RWPE2 (cell line): ENCODE results near the gene LCN12.

Source experiments
- ATAC-seq: fragments of 200-7000 bp; cut with Tn5 transposase; 3 replicates; pipeline ENCODE4 v1.9.1; 2021; ENCODE audit warnings: low read depth
- DNase-seq: peaks from one replicate; pipeline ENCODE4 v3.0.0-alpha.2; 2020; ENCODE audit warnings: low spot score
- H3K27ac ChIP-seq: fragments of 450-650 bp; 2 replicates; pipeline ENCODE4 v1.5.1; 2017; ENCODE audit warnings: mild to moderate bottlenecking; ENCODE audit not compliant: poor library complexity, severe bottlenecking
- H3K27me3 ChIP-seq: fragments of 250-450 bp; sonication (Bioruptor Pico); 2 replicates; pipeline ENCODE4 v1.5.1; 2021; ENCODE audit warnings: mild to moderate bottlenecking, moderate library complexity; ENCODE audit not compliant: insufficient read depth, poor library complexity, severe bottlenecking
- H3K36me3 ChIP-seq: fragments of 250-450 bp; sonication (Bioruptor Pico); 2 replicates; pipeline ENCODE4 v1.5.1; 2020; ENCODE audit warnings: low read depth, mild to moderate bottlenecking, moderate library complexity
- H3K4me1 ChIP-seq: fragments of 250-450 bp; sonication (Bioruptor Pico); 2 replicates; pipeline ENCODE4 v1.5.1; 2021; ENCODE audit warnings: mild to moderate bottlenecking, moderate library complexity; ENCODE audit not compliant: insufficient read depth, poor library complexity, severe bottlenecking
- H3K4me3 ChIP-seq: fragments of 250-450 bp; sonication (Bioruptor Pico); 2 replicates; pipeline ENCODE4 v1.5.1; 2021; ENCODE audit warnings: mild to moderate bottlenecking, moderate library complexity; ENCODE audit not compliant: severe bottlenecking
- H3K9me3 ChIP-seq: fragments of 250-450 bp; sonication (Bioruptor Pico); 2 replicates; pipeline ENCODE4 v1.5.1; 2021; ENCODE audit warnings: mild to moderate bottlenecking, moderate library complexity; ENCODE audit not compliant: severe bottlenecking
- TF ChIP-seq, protein P1 (sequence below): fragments of 450-650 bp; IDR thresholded peaks from one replicate; pipeline ENCODE4 v1.5.1; 2017; ENCODE audit warnings: mild to moderate bottlenecking, moderate library complexity; ENCODE audit not compliant: poor library complexity, severe bottlenecking

The LCN12 gene

DNA sequence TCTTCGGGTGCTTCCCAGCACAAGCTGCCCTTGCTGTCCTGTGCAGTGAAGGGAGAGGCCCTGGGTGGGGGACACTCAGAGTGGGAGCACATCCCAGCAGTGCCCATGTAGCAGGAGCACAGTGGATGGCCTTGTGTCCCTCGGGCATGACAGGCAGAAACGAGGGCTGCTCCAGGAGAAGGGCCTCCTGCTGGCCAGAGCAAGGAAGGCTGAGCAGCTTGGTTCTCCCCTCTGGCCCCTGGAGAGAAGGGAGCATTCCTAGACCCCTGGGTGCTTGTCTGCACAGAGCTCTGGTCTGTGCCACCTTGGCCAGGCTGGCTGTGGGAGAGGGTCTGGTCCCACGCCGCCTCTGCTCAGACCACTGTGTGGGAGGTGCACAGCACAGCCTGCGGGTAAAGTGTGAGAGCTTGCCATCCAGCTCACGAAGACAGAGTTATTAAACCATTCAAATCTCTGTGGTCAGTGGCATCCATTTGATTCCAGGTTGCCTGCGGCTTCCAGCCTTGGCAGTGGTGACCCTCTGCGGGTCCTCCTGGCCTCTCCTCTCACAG is 25.8 kb upstream of the LCN12 start:
- Histone ChIP-seq H3K36me3 (peaks cover 24% of the 10 kb centered on the region), H3K9me3 (no peaks in the 10 kb centered on the region), H3K27ac (no peak overlapping the region), H3K4me3 (no peak overlapping the region), H3K4me1 (no peaks in the 10 kb centered on the region), H3K27me3 (no peaks in the 10 kb centered on the region)
- no peak for DNase-seq
- ATAC-seq: peak; percentile 30; the same call in 1 of the 3 replicates
- TF ChIP-seq, protein P1, sequence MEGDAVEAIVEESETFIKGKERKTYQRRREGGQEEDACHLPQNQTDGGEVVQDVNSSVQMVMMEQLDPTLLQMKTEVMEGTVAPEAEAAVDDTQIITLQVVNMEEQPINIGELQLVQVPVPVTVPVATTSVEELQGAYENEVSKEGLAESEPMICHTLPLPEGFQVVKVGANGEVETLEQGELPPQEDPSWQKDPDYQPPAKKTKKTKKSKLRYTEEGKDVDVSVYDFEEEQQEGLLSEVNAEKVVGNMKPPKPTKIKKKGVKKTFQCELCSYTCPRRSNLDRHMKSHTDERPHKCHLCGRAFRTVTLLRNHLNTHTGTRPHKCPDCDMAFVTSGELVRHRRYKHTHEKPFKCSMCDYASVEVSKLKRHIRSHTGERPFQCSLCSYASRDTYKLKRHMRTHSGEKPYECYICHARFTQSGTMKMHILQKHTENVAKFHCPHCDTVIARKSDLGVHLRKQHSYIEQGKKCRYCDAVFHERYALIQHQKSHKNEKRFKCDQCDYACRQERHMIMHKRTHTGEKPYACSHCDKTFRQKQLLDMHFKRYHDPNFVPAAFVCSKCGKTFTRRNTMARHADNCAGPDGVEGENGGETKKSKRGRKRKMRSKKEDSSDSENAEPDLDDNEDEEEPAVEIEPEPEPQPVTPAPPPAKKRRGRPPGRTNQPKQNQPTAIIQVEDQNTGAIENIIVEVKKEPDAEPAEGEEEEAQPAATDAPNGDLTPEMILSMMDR: no peak

DNA sequence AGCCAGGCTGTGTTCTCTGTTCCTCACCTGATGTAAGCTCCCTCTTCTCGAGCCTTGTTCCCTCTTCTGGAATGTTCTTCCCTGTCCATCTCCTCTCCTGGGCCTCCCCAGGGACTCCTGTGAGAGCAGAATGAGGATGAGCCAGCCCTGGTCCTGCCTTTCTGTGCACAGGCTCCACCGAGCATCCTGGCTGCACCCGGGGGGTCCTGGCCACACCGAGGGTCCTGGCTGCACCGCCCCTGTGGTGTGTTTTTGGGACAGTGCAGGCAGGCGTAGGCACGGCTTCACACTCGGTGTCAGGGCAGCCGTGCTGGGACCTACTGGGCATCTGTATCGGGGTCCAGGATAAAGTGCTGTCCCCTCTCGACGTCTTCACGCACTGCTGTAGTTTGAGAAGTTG is 25.3 kb upstream of the LCN12 start:
- Histone ChIP-seq H3K9me3 (no peaks in the 10 kb centered on the region), H3K27me3 (no peaks in the 10 kb centered on the region), H3K36me3 (peaks cover 24% of the 10 kb centered on the region), H3K4me3 (no peak overlapping the region), H3K4me1 (no peaks in the 10 kb centered on the region), H3K27ac (no peak overlapping the region)
- DNase-seq (no peak), ATAC-seq (no peak)
- TF ChIP-seq, protein P1: no peak

DNA sequence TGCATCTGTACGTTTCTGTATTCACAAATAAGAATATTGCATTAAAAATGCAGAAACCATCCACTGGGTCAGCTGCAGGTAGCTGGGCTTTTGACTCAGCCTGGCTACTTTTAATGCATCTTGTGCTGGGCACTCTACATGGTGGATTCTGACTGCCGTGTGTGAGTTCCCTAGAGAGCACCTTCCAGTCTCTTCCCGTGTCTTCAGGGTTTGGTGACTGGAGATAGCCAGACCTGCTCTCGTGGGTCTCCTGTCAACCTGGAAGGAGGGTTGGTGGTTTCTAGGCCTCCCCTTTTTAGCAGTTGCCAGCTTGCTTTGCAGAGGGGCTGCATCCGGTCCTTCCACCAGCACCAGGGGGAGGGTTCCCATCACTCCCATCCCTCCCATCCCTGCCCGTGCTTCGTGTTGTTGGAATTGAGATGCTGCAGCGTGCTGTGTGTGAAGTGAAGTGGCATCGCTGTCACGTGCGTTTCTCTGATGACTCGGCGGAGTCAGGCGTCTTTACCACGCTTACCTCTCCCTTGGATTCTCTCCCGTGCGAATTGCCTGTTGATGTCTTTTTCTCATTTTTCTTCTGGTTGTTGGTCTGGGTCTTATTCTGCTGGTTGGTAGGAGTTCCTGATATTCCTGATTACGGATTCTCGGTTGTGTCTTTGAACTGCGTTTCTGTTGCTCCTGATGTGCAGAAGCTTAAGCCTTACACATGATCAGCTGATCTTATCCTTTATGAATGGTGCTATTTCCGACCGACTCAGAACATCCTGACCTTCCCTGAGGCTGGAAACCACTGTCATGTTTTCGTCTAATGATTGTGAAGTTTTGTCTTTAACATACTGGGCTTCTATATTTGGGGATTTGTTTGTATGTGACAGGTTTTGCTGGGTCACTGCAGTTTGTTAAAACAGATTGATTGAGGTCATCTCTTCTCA is 24.5 kb upstream of the LCN12 start:
- no peaks in the 10 kb centered on the region for H3K4me1 ChIP-seq
- peaks cover 24% of the 10 kb centered on the region for H3K36me3 ChIP-seq
- ATAC-seq: no peak
- H3K4me3 ChIP-seq: no peak overlapping the region
- H3K27me3 ChIP-seq: no peaks in the 10 kb centered on the region
- TF ChIP-seq, protein P1: no peak
- DNase-seq: no peak
- no peak overlapping the region for H3K27ac ChIP-seq
- H3K9me3 ChIP-seq: no peaks in the 10 kb centered on the region

DNA sequence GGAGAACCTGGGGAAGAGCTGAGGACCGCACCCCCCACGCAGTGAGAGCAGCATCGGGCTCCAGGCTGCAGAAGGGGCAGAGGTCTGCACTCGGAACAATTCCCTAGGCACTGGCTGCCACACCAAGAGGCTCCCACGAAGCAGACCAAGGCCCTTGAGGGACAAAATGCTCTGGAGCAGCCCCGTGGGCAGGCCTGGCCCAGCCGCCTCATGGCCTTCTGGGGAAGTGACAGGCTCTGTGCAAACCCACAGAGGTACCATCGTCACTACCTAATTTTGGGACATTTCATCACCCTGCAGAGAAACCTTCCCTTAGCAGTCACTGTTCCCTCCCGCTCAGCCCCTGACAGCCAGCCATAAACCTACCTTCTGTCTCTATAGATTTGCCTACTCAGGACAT is 23.5 kb upstream of the LCN12 start:
- H3K36me3 ChIP-seq: peaks cover 25% of the 10 kb centered on the region

More for the DNA sequence above, 23.5 kb upstream of the LCN12 start:
- TF ChIP-seq, protein P1: no peak
- DNase-seq (no peak), ATAC-seq (no peak)
- Histone ChIP-seq H3K4me3 (no peak overlapping the region), H3K27me3 (no peaks in the 10 kb centered on the region), H3K9me3 (no peaks in the 10 kb centered on the region), H3K27ac (no peak overlapping the region), H3K4me1 (no peaks in the 10 kb centered on the region)
